Neural cell (in vitro differentiated cells): Measurements from ENCODE around the gene KANK4.

Source experiments
- CTCF ChIP-seq: fragments of 450-650 bp; IDR thresholded peaks from 2 replicates; pipeline ENCODE4 v1.5.1; 2014; ENCODE audit warnings: antibody characterized with exemption, mild to moderate bottlenecking, moderate library complexity; ENCODE audit not compliant: poor library complexity, severe bottlenecking
- MXI1 ChIP-seq: fragments of 450-650 bp; conservative IDR thresholded peaks from 2 replicates; pipeline ENCODE4 v1.6.1; 2014; ENCODE audit warnings: antibody characterized with exemption, mild to moderate bottlenecking; ENCODE audit not compliant: poor library complexity, severe bottlenecking
- RAD21 ChIP-seq: fragments of 450-650 bp; conservative IDR thresholded peaks from 2 replicates; pipeline ENCODE4 v1.6.1; 2014; ENCODE audit warnings: antibody characterized with exemption, mild to moderate bottlenecking, moderate library complexity
- TAF1 ChIP-seq: IDR thresholded peaks from 2 replicates; pipeline ENCODE4 v1.6.1; 2012; ENCODE audit warnings: low read depth

DNA sequence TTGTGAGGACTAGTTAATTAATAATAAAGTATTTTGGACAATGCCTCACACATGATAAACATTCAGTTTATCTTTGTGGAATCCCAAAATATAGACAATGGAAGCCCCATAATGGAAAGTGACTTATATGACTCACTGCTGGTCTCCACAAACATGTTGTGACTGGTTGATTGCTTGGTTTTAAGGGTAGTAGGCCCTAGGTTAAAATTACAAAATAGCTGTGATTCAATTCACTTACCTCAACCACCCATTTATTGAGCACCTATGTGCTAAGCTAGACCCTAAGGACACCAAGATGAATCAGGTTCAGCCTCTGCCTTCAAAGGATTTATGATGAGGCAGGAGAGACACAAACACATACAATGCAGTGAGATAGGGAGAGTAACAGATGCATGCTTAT is 42.4 kb downstream of the KANK4 start:
- TF ChIP-seq CTCF (no peak), MXI1 (no peak), RAD21 (no peak), TAF1 (no peak)
